Mononuclear cell (primary cell): Measurements from ENCODE around the gene LAMP1. TPM values are rescaled to one million over a fixed set of nuclear protein-coding genes. Genes with fewer than 3 reads are reported as not detected.

Experiments used
- H3K27me3 ChIP-seq: 2 replicates; pipeline ENCODE4 v1.6.0; 2011; ENCODE audit warnings: low read length, control low read depth; ENCODE audit not compliant: insufficient read depth
- H3K4me1 ChIP-seq: 2 replicates; pipeline ENCODE4 v1.5.1; 2011; ENCODE audit warnings: mild to moderate bottlenecking, low read length, control low read depth; ENCODE audit not compliant: insufficient read depth
- H3K4me3 ChIP-seq: 2 replicates; pipeline ENCODE4 v1.5.1; 2011; ENCODE audit warnings: mild to moderate bottlenecking, low read length, moderate library complexity
- H3K9me3 ChIP-seq: 2 replicates; pipeline ENCODE4 v1.5.1; 2011; ENCODE audit warnings: low read depth, mild to moderate bottlenecking, control low read depth, low read length
- total RNA-seq: library from RNA; depleted of rRNA; stranded (reverse); fragments of >200 nt; gene quantifications from one replicate; pipeline ENCODE4 v1.2.3, GENCODE V29; 2012

LAMP1 gene
- total RNA-seq, 1 donor, result 87.1 TPM

- no peaks in the 10 kb centered on the region for H3K27me3 ChIP-seq
- H3K9me3 ChIP-seq, result no peaks in the 10 kb centered on the region
- no peaks in the 10 kb centered on the region for H3K4me1 ChIP-seq
- no peak overlapping the region for H3K4me3 ChIP-seq
Measured at GRCh38 chr13:113351514-113352026, 54.5 kb downstream of the LAMP1 start.

DNA sequence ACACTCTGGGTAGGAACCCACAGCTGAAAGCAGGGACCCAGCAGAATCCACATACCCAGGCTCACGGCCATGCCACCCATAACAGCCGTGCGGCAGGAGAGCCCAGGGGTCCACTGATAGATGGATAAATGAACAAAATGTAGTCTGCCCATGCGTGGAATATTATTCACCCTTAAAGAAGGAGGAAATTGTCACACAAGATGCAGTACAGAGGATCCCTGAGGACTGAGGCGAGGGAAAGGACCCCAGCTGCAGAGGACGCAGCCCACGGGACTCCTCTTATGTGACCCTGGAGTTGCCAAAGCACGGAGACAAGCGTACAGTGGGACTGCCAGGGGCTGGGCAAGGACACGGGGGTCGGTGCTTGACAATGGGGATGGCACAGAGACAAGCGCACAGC lies 56.2 kb downstream of the LAMP1 start:
- Histone ChIP-seq H3K4me1 (no peaks in the 10 kb centered on the region), H3K9me3 (no peaks in the 10 kb centered on the region)

GRCh38 chr13:113354831-113355610 lies 58.0 kb downstream of the LAMP1 start:
- no peak overlapping the region for H3K4me3 ChIP-seq
- no peaks in the 10 kb centered on the region for H3K9me3 ChIP-seq
- H3K4me1 ChIP-seq, result no peaks in the 10 kb centered on the region

More for the DNA sequence above, 56.2 kb downstream of the LAMP1 start:
- H3K4me3 ChIP-seq, result no peak overlapping the region
- H3K27me3 ChIP-seq, result no peaks in the 10 kb centered on the region

DNA sequence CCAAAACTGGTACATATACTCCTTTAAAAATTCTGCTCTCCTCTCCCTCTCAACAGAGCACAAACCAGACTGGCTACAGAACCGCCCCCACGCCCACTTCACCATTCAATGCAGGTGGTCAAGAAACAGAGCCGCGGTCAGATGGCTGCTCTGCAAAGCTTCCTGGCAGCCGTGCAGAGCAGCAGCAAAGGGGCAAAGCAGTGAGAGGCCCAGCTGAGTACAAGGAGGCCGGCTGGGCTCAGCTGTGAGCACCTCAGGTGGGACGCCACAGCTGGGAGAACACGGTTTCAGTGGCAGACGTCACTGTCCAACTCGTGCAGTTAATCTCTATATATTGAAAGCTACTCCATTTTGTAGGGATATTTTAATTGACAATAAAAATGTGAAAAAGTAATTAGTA lies 58.6 kb downstream of the LAMP1 start:
- Histone ChIP-seq H3K27me3 (no peaks in the 10 kb centered on the region), H3K4me1 (no peaks in the 10 kb centered on the region), H3K9me3 (no peaks in the 10 kb centered on the region), H3K4me3 (no peak overlapping the region)

More at GRCh38 chr13:113354831-113355610, 58.0 kb downstream of the LAMP1 start:
- no peaks in the 10 kb centered on the region for H3K27me3 ChIP-seq

DNA sequence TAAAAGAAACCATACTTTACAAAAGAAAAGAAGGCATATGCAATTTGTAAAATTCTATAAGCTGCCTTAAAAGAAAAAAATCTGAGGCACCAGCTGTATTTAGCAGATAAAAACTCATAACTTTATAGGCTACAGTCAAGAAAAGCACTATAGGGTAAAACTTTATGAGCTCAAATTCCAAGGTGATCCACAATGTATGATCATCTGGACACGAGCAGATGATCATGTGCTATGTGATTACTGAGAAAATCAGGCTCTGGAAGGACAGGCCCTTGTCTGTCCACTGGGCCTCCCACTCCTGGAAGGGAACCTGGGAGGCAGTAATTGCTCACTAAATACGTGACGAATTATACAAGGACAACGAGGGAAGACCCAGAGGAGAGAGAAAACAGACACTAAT lies 59.6 kb downstream of the LAMP1 start:
- Histone ChIP-seq H3K9me3 (no peaks in the 10 kb centered on the region), H3K4me3 (no peak overlapping the region), H3K27me3 (peaks cover 5% of the 10 kb centered on the region), H3K4me1 (no peaks in the 10 kb centered on the region)

DNA sequence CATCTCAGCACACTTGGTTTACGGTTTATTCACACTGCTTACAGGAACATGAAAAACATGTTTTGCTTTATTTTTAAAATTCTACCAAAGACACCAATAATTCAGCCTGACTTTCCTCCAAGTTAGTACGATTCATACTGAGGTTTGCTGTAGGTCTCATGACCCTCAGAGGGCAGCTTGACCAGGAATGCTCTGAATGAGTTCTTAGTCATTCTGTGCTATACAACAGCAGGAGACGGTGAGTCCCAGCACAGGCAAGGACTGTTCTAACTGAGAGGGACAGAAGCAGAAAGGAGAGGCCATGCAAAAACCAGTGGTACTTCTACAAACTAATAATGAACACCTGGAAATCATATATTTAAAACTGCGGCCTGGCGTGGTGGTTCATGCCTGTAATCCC lies 60.5 kb downstream of the LAMP1 start:
- Histone ChIP-seq H3K4me3 (no peak overlapping the region), H3K4me1 (no peaks in the 10 kb centered on the region), H3K9me3 (no peaks in the 10 kb centered on the region), H3K27me3 (peaks cover 12% of the 10 kb centered on the region)

- Histone ChIP-seq H3K4me3 (no peak overlapping the region), H3K4me1 (peaks cover 4% of the 10 kb centered on the region), H3K27me3 (peaks cover 18% of the 10 kb centered on the region), H3K9me3 (no peaks in the 10 kb centered on the region)
Measured at GRCh38 chr13:113358653-113359190, 61.7 kb downstream of the LAMP1 start.

- Histone ChIP-seq H3K27me3 (peaks cover 19% of the 10 kb centered on the region), H3K4me1 (peaks cover 4% of the 10 kb centered on the region), H3K4me3 (no peak overlapping the region), H3K9me3 (no peaks in the 10 kb centered on the region)
Measured at GRCh38 chr13:113359571-113359970, 62.5 kb downstream of the LAMP1 start.

- Histone ChIP-seq H3K27me3 (peaks cover 26% of the 10 kb centered on the region), H3K9me3 (no peaks in the 10 kb centered on the region), H3K4me3 (no peak overlapping the region), H3K4me1 (peaks cover 4% of the 10 kb centered on the region)
Measured at GRCh38 chr13:113360446-113360845, 63.4 kb downstream of the LAMP1 start.

DNA sequence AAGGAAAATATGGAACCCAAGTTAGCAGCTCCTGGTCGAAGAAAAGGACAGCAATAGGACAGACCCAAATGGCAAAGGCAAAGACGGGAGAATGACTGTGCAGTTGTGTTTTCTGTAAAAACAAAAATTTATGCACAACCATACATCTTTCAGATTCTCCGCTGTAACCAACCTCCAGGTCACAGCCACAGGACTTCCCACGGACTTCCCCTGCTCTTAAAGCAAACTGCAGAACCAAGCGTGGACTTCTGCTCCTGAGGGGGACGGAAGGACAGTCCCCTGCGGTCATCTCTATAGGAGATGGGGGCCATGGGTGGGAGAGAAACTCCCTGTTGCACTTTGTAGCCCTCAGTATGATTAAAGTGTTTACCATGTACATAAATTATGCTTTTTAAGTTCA lies 64.4 kb downstream of the LAMP1 start:
- Histone ChIP-seq H3K4me3 (no peak overlapping the region), H3K9me3 (no peaks in the 10 kb centered on the region), H3K27me3 (peaks cover 29% of the 10 kb centered on the region), H3K4me1 (peaks cover 4% of the 10 kb centered on the region)

- H3K4me1 ChIP-seq, result peaks cover 4% of the 10 kb centered on the region
- no peaks in the 10 kb centered on the region for H3K9me3 ChIP-seq
- peaks cover 29% of the 10 kb centered on the region for H3K27me3 ChIP-seq
- no peak overlapping the region for H3K4me3 ChIP-seq
Measured at GRCh38 chr13:113364311-113364889, 67.4 kb downstream of the LAMP1 start.

DNA sequence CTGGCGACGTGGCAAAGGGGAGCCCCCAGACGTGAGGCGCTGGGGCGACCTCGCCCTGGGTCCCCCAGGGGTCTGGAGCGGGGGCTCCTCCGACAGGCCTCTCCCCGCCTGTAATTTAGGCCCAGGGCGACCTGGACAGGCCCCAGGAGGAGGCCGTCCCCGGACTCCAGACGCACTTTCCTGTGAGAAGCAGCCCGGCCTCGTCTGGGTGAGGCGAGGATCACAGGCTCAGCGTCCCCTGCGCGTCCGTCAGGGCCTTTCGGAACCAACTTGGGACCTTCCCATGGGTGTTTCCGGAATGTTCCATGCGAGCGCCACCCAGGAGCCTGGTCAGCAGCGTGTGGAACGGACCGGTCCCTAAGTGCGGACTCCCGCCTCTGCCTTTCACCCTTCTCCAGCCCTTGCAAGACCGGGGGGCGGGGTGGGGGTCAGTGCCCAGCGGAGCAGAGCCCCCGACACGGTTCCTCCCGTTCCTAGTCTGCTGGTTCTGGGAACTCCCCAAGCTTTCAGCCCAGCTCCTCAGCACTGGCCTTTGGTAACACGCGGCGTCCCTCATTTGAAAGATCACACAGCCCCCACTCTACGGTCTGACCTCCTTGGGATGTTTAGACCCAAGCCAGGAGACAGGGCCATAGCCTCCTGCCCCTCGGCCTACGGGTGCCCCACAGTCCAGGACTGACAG lies 68.0 kb downstream of the LAMP1 start:
- peaks cover 4% of the 10 kb centered on the region for H3K4me1 ChIP-seq
- peaks cover 29% of the 10 kb centered on the region for H3K27me3 ChIP-seq
- no peak overlapping the region for H3K4me3 ChIP-seq
- no peaks in the 10 kb centered on the region for H3K9me3 ChIP-seq

GRCh38 chr13:113365583-113365970 lies 68.5 kb downstream of the LAMP1 start:
- Histone ChIP-seq H3K4me1 (peaks cover 4% of the 10 kb centered on the region), H3K4me3 (no peak overlapping the region), H3K9me3 (no peaks in the 10 kb centered on the region), H3K27me3 (peaks cover 29% of the 10 kb centered on the region)

- Histone ChIP-seq H3K27me3 (peaks cover 28% of the 10 kb centered on the region), H3K4me1 (peaks cover 4% of the 10 kb centered on the region), H3K9me3 (no peaks in the 10 kb centered on the region), H3K4me3 (no peak overlapping the region)
Measured at GRCh38 chr13:113365971-113366588, 69.0 kb downstream of the LAMP1 start.
